Astrocyte (in vitro differentiated cells and primary cell): Measurements from ENCODE around the gene SUPT20H. TPM values are rescaled to one million over a fixed set of nuclear protein-coding genes. Genes with fewer than 3 reads are reported as not detected.

Experiments used
- DNase-seq: peaks from one replicate; pipeline ENCODE4 v3.0.0-alpha.2; 2010; ENCODE audit warnings: low read depth
- FAIRE-seq: peaks from 2 replicates; lab custom pipeline; 2011; peaks lifted over from hg19 to GRCh38; lab: Jason Lieb, UNC
- H2AFZ ChIP-seq: 2 replicates; pipeline ENCODE4 v1.6.0; 2012; ENCODE audit warnings: low read depth, low read length, inconsistent platforms
- H3K27ac ChIP-seq: 2 replicates; pipeline ENCODE4 v1.5.1; 2011; ENCODE audit warnings: low read depth, low read length, inconsistent platforms
- H3K27me3 ChIP-seq: 2 replicates; pipeline ENCODE4 v1.6.0; 2011; ENCODE audit warnings: low read length, inconsistent platforms; ENCODE audit not compliant: insufficient read depth
- H3K36me3 ChIP-seq: 2 replicates; pipeline ENCODE4 v1.5.1; 2011; ENCODE audit warnings: low read length, inconsistent platforms; ENCODE audit not compliant: insufficient read depth
- H3K4me1 ChIP-seq: 2 replicates; pipeline ENCODE4 v1.5.1; 2011; ENCODE audit warnings: low read length, inconsistent platforms; ENCODE audit not compliant: insufficient read depth
- H3K4me2 ChIP-seq: 2 replicates; pipeline ENCODE4 v1.6.0; 2012; ENCODE audit warnings: low read length, inconsistent platforms
- H3K4me3 ChIP-seq: 2 replicates; pipeline ENCODE4 v1.5.1; 2011; ENCODE audit warnings: low read depth, mild to moderate bottlenecking, low read length, inconsistent platforms; ENCODE audit not compliant: insufficient read depth
- H3K79me2 ChIP-seq: 2 replicates; pipeline ENCODE4 v1.6.0; 2012; ENCODE audit warnings: mild to moderate bottlenecking, low read length, inconsistent platforms; ENCODE audit not compliant: insufficient read depth
- H3K9ac ChIP-seq: 2 replicates; pipeline ENCODE4 v1.6.0; 2012; ENCODE audit warnings: mild to moderate bottlenecking, low read length, inconsistent platforms
- H3K9me3 ChIP-seq: 2 replicates; pipeline ENCODE4 v1.5.1; 2012; ENCODE audit warnings: low read depth, mild to moderate bottlenecking, low read length, inconsistent platforms; ENCODE audit not compliant: insufficient read depth
- H4K20me1 ChIP-seq: 2 replicates; pipeline ENCODE4 v1.6.0; 2012; ENCODE audit warnings: low read length, inconsistent platforms; ENCODE audit not compliant: insufficient read depth
- H3K27ac Mint-ChIP-seq: one replicate; pipeline ENCODE4 v1.8.0; 2021; ENCODE audit warnings: mild to moderate bottlenecking, mixed read lengths; ENCODE audit not compliant: unreplicated experiment
- H3K27me3 Mint-ChIP-seq: one replicate; pipeline ENCODE4 v1.8.0; 2021; ENCODE audit warnings: low read depth, mixed read lengths; ENCODE audit not compliant: unreplicated experiment
- H3K36me3 Mint-ChIP-seq: one replicate; pipeline ENCODE4 v1.8.0; 2021; ENCODE audit warnings: low read depth, mixed read lengths; ENCODE audit not compliant: unreplicated experiment
- H3K4me1 Mint-ChIP-seq: one replicate; pipeline ENCODE4 v1.8.0; 2021; ENCODE audit warnings: low read depth, mixed read lengths; ENCODE audit not compliant: unreplicated experiment
- H3K4me3 Mint-ChIP-seq: one replicate; pipeline ENCODE4 v1.8.0; 2021; ENCODE audit warnings: mild to moderate bottlenecking, moderate library complexity, mixed read lengths; ENCODE audit not compliant: unreplicated experiment
- H3K9me3 Mint-ChIP-seq: one replicate; pipeline ENCODE4 v1.8.0; 2021; ENCODE audit warnings: mild to moderate bottlenecking, mixed read lengths; ENCODE audit not compliant: unreplicated experiment
- CTCF ChIP-seq: IDR thresholded peaks from 2 replicates; pipeline ENCODE4 v1.5.1; 2011; ENCODE audit warnings: low read depth, mild to moderate bottlenecking, inconsistent platforms, low read length, moderate library complexity; ENCODE audit not compliant: insufficient read depth
- EZH2 ChIP-seq: IDR thresholded peaks from 2 replicates; pipeline ENCODE4 v1.6.1; 2012; ENCODE audit warnings: mild to moderate bottlenecking, low read length, inconsistent platforms; ENCODE audit not compliant: insufficient read depth
- total RNA-seq: library from RNA; stranded (reverse); gene quantifications from 2 replicates; pipeline ENCODE4 v1.2.1, GENCODE V29; 2021

Gene SUPT20H
- total RNA-seq, 1 donor from 2014 or later, result 87.7 TPM

GRCh38 chr13:37049810-37050209 is 9.7 kb downstream of the SUPT20H start:
- H4K20me1 ChIP-seq, result peaks cover 50% of the 10 kb centered on the region
- no peak for FAIRE-seq

GRCh38 chr13:37047846-37048245 is 11.6 kb downstream of the SUPT20H start:
- Histone ChIP-seq H3K4me1 (no peaks in the 10 kb centered on the region), H3K36me3 (peaks cover 38% of the 10 kb centered on the region), H3K27ac (no peak overlapping the region), H3K4me2 (no peak overlapping the region), H2AFZ (no peak overlapping the region), H3K9me3 (no peaks in the 10 kb centered on the region), H3K9ac (no peak overlapping the region), H3K79me2 (peaks cover 71% of the 10 kb centered on the region), H4K20me1 (peaks cover 48% of the 10 kb centered on the region), H3K4me3 (no peak overlapping the region), H3K27me3 (no peaks in the 10 kb centered on the region)
- Mint-ChIP-seq H3K9me3 (no peaks in the 10 kb centered on the region), H3K4me3 (no peak overlapping the region), H3K27me3 (no peaks in the 10 kb centered on the region), H3K4me1 (no peaks in the 10 kb centered on the region), H3K27ac (no peak overlapping the region), H3K36me3 (peaks cover 3% of the 10 kb centered on the region)
- no peak for TF ChIP-seq CTCF
- TF ChIP-seq EZH2, result no peak
- DNase-seq (no peak), FAIRE-seq (no peak)

More at GRCh38 chr13:37049810-37050209, 9.7 kb downstream of the SUPT20H start:
- peaks cover 25% of the 10 kb centered on the region for H3K36me3 ChIP-seq
- no peaks in the 10 kb centered on the region for H3K9me3 ChIP-seq
- Mint-ChIP-seq H3K4me3 (no peak overlapping the region), H3K4me1 (no peaks in the 10 kb centered on the region), H3K9me3 (no peaks in the 10 kb centered on the region), H3K27me3 (no peaks in the 10 kb centered on the region), H3K36me3 (peaks cover 7% of the 10 kb centered on the region), H3K27ac (no peak overlapping the region)
- no peak overlapping the region for H2AFZ ChIP-seq
- H3K4me2 ChIP-seq, result no peak overlapping the region
- no peaks in the 10 kb centered on the region for H3K4me1 ChIP-seq
- H3K27me3 ChIP-seq, result no peaks in the 10 kb centered on the region
- TF ChIP-seq EZH2 (no peak), CTCF (no peak)
- no peak overlapping the region for H3K27ac ChIP-seq
- peaks cover 75% of the 10 kb centered on the region for H3K79me2 ChIP-seq
- H3K4me3 ChIP-seq, result no peak overlapping the region
- H3K9ac ChIP-seq, result no peak overlapping the region
- no peak for DNase-seq

- H2AFZ ChIP-seq, result no peak overlapping the region
- no peaks in the 10 kb centered on the region for H3K9me3 ChIP-seq
- no peaks in the 10 kb centered on the region for H3K4me1 Mint-ChIP-seq
- H3K9me3 Mint-ChIP-seq, result no peaks in the 10 kb centered on the region
- no peak overlapping the region for H3K4me2 ChIP-seq
- DNase-seq (no peak), FAIRE-seq (no peak)
- H3K27ac ChIP-seq, result no peak overlapping the region
- H4K20me1 ChIP-seq, result peaks cover 41% of the 10 kb centered on the region
- peaks cover 46% of the 10 kb centered on the region for H3K36me3 ChIP-seq
- TF ChIP-seq CTCF, result no peak
- no peak for TF ChIP-seq EZH2
- no peaks in the 10 kb centered on the region for H3K27me3 Mint-ChIP-seq
- H3K79me2 ChIP-seq, result peaks cover 67% of the 10 kb centered on the region
- H3K4me1 ChIP-seq, result no peaks in the 10 kb centered on the region
- H3K4me3 Mint-ChIP-seq, result no peak overlapping the region
- no peak overlapping the region for H3K4me3 ChIP-seq
- no peaks in the 10 kb centered on the region for H3K27me3 ChIP-seq
- no peak overlapping the region for H3K9ac ChIP-seq
- peaks cover 3% of the 10 kb centered on the region for H3K36me3 Mint-ChIP-seq
- H3K27ac Mint-ChIP-seq, result no peak overlapping the region
These were observed 12.5 kb downstream of the SUPT20H start for GRCh38 chr13:37047032-37047431.
